PFSK-1 (cell line): Measurements from ENCODE around the gene EHF.

ENCODE experiments used
- FOXP2 ChIP-seq: optimal IDR thresholded peaks from 2 replicates; pipeline ENCODE3; 2011; ENCODE audit warnings: borderline replicate concordance, control low read depth, inconsistent platforms; ENCODE audit not compliant: insufficient read depth; ENCODE audit errors: extremely low read length, extremely low read depth
- POLR2AphosphoS5 ChIP-seq: IDR thresholded peaks from 2 replicates; pipeline ENCODE4 v1.6.1; 2012; ENCODE audit warnings: low read depth, mild to moderate bottlenecking, control low read depth, low read length, moderate library complexity
- SIN3A ChIP-seq: IDR thresholded peaks from 2 replicates; pipeline ENCODE4 v1.6.1; 2012; ENCODE audit warnings: mild to moderate bottlenecking, low read length, moderate library complexity, borderline replicate concordance; ENCODE audit not compliant: insufficient read depth
- TAF1 ChIP-seq: IDR thresholded peaks from 2 replicates; pipeline ENCODE4 v1.6.1; 2012; ENCODE audit warnings: low read length, control low read depth, borderline replicate concordance; ENCODE audit not compliant: insufficient read depth
- TF ChIP-seq, protein P1 (sequence below), 2 experiments: IDR thresholded peaks; 2 replicates each; pipeline versions ENCODE4 v1.6.1 to v1.8.0; 2011 to 2012; ENCODE audit warnings: low read depth in 2 of 2, low read length in 2 of 2, control low read depth in 1 of 2, inconsistent platforms in 1 of 2, mild to moderate bottlenecking in 1 of 2, moderate library complexity in 1 of 2; ENCODE audit not compliant: insufficient read depth in 1 of 2

The EHF gene

DNA sequence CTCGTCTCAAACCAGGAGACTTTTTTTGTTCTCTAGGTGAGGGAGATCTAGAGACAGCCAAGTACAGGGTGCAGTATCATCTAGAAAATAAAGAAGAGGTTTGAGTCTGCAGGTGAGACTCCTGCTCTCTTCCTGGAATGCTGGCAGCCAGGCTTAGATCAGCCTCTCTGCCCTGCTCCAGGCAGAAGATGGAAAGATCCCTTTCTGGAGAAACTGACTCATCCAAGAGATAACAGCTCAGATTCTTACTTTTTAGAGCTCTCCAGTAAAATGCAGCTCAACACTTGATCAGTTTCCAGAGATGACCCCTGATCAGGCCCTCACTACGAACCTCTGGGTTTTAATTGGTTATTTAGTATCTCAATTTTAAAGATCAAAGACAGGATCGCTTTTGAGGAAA, 44.6 kb upstream of the EHF start:
- no peak for TF ChIP-seq FOXP2
- TF ChIP-seq TAF1, result no peak
- TF ChIP-seq, protein P1, sequence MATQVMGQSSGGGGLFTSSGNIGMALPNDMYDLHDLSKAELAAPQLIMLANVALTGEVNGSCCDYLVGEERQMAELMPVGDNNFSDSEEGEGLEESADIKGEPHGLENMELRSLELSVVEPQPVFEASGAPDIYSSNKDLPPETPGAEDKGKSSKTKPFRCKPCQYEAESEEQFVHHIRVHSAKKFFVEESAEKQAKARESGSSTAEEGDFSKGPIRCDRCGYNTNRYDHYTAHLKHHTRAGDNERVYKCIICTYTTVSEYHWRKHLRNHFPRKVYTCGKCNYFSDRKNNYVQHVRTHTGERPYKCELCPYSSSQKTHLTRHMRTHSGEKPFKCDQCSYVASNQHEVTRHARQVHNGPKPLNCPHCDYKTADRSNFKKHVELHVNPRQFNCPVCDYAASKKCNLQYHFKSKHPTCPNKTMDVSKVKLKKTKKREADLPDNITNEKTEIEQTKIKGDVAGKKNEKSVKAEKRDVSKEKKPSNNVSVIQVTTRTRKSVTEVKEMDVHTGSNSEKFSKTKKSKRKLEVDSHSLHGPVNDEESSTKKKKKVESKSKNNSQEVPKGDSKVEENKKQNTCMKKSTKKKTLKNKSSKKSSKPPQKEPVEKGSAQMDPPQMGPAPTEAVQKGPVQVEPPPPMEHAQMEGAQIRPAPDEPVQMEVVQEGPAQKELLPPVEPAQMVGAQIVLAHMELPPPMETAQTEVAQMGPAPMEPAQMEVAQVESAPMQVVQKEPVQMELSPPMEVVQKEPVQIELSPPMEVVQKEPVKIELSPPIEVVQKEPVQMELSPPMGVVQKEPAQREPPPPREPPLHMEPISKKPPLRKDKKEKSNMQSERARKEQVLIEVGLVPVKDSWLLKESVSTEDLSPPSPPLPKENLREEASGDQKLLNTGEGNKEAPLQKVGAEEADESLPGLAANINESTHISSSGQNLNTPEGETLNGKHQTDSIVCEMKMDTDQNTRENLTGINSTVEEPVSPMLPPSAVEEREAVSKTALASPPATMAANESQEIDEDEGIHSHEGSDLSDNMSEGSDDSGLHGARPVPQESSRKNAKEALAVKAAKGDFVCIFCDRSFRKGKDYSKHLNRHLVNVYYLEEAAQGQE (IDR thresholded peaks at IDR 0.05; ENCODE audit: insufficient read depth in 1 of 2, low read depth in 2 of 2, low read length in 2 of 2), result no peak
- TF ChIP-seq SIN3A, result no peak
- TF ChIP-seq POLR2AphosphoS5, result no peak

DNA sequence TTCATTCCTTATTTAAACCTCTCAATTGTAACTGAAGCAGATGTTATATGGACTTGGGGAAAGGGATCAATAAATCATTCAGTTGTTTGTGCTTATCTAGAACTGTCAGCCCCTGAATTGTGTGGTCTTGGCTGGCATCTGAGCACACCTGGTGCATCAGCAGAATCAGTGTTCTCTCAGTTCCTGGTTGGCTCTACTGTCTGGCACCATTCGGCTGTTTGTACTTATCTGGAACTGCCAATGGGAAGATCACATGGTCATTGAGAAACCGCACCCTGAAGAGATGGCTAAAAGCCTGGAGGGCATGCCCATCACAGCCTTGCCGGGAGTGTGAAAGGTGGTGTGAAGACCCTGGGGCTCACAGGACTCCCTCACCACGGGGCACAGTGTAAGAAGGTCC, 37.1 kb upstream of the EHF start:
- TF ChIP-seq TAF1 (no peak), FOXP2 (no peak), SIN3A (no peak), POLR2AphosphoS5 (no peak)
- TF ChIP-seq, protein P1 (IDR thresholded peaks at IDR 0.05; ENCODE audit: insufficient read depth in 1 of 2, low read depth in 2 of 2, low read length in 2 of 2), result no peak

DNA sequence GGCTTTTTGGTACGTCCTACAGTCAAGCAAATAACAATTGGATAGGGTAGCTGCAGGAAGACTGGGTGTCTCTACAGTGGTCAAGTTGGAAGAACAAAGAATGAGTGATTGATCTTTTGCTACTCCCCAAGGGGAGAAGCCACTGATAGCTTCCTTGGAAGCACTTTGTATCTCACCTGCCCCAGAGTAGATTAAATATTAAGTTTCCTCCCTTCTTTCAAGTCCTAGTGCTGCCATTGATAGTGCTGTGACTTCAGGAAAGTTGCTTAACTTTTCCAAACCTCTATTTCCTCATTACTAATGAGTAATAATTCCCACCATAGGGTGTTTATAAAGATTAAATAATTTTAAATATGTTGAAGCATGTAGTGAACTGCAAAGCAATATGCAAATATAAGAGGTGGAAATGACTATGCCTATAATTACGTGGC, 35.6 kb upstream of the EHF start:
- TF ChIP-seq POLR2AphosphoS5 (no peak), FOXP2 (no peak), SIN3A (no peak), TAF1 (no peak)
- TF ChIP-seq, protein P1 (IDR thresholded peaks at IDR 0.05; ENCODE audit: insufficient read depth in 1 of 2, low read depth in 2 of 2, low read length in 2 of 2), result no peak

DNA sequence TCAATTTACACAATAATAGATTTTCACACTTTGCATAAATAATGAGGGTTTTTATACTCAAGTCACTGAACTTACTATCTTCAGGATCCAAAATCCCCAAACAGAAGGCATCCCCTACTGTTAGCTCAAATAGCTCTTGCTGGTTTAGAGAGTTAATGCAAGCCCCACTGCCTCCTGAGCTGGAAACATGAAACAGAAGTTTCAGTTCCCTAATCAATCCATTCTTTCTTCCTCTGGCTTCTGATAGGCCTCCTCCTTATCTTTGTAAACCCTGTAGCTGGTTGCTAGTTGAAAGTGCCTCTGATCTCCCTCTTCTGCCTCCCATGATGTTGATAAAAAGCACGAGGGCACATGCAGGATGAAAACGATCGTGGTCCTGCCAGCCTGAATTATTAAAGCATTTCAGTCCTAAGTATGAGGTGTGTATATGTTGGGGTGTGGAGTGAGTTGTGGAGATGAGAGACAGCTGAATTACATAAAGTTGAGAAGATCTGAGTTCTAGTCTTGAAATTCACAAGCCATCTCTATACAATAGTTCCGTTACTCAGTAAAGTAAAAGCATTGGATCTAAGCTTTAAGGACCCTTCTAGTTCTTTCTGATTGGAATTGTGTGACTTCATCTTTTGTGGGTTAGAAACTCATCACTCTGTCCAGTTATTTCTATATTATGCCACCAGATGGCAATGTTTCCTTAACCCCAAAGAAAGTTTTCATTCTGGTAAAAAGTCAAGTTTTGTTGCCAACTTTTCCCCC, 35.0 kb upstream of the EHF start:
- TF ChIP-seq TAF1 (no peak), FOXP2 (no peak), SIN3A (no peak), POLR2AphosphoS5 (no peak)
- TF ChIP-seq, protein P1 (IDR thresholded peaks at IDR 0.05; ENCODE audit: insufficient read depth in 1 of 2, low read depth in 2 of 2, low read length in 2 of 2), result no peak
